ENCODE measurements around the gene ZBTB16. TPM values are rescaled to one million over a fixed set of nuclear protein-coding genes. Genes with fewer than 3 reads are reported as not detected.

ZBTB16 gene
- total and polyA plus RNA-seq, 2 donors (not counting 3 experiments of a cell fraction or from before 2014, with no cell fraction given), result 9.8 to 20.3 TPM

DNA sequence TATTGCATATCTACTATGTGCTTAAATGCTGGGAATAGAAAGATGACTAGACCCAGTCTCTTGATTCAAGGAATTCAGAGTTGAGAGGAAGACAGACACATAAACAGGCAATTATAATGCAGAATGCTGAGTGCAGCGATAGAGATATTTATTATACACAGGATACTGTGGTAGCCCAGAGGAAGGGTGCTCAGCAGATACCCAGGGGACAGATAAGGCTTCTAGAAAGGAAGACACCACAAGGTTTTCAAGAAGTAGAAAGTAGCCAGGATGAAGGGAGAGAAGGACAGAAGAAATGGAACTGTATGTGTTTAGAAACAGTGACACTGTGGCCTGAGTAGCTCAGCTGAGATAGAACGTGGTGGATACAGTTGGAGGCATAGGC lies 157.3 kb downstream of the ZBTB16 start:
- no TSS peak for BruUV-seq (replicated peaks)
- no peak for FAIRE-seq

More for the DNA sequence above, 157.3 kb downstream of the ZBTB16 start:
- ChIA-PET POLR2A (no interaction called here), CTCF (no interaction called here)
- TF ChIP-seq CTCF (IDR thresholded peaks at IDR 0.05; ENCODE audit: extremely low read depth in 1 of 2, insufficient read depth in 1 of 2, low read depth in 1 of 2, low read length in 2 of 2) (no peak), MYC (IDR thresholded peaks at IDR 0.05; ENCODE audit: low read depth, low read length) (no peak), JUN (IDR thresholded peaks at IDR 0.05; ENCODE audit: borderline replicate concordance, insufficient read depth, insufficient read length, low read depth) (no peak), GATA2 (IDR thresholded peaks at IDR 0.05; ENCODE audit: insufficient read depth, insufficient read length, low read depth, low read length) (no peak), POLR2A (IDR thresholded peaks at IDR 0.05; ENCODE audit: low read depth, low read length) (no peak), POLR2AphosphoS5 (IDR thresholded peaks at IDR 0.05; ENCODE audit: insufficient read depth, low read depth, low read length) (no peak), FOS (IDR thresholded peaks at IDR 0.05; ENCODE audit: borderline replicate concordance, insufficient read depth, low read length) (no peak)
- Histone ChIP-seq H3K79me2 (ENCODE audit: control insufficient read depth, insufficient read depth, low read length) (no peaks in the 10 kb centered on the region), H3K4me2 (ENCODE audit: insufficient read depth, low read length) (no peak overlapping the region), H3K4me1 (ENCODE audit: control insufficient read depth, extremely low read depth, insufficient read depth, low read length) (peaks cover 17% of the 10 kb centered on the region), H3K9me1 (replicated peaks; ENCODE audit: control insufficient read depth, extremely low read depth, insufficient read depth, low read length) (no peaks in the 10 kb centered on the region), H3K36me3 (ENCODE audit: control insufficient read depth in 2 of 2, extremely low read depth in 1 of 2, insufficient read depth in 2 of 2, low read length in 2 of 2) (no peaks in the 10 kb centered on the region), H4K20me1 (replicated peaks; ENCODE audit: control insufficient read depth, extremely low read depth, insufficient read depth, low read length) (no peaks in the 10 kb centered on the region), H3K27ac (ENCODE audit: insufficient read depth, low read depth, low read length) (no peak overlapping the region), H3K27me3 (ENCODE audit: control insufficient read depth in 2 of 2, insufficient read depth in 2 of 2, low read length in 2 of 2) (no peaks in the 10 kb centered on the region), H3K4me3 (replicated peaks in 1 of 3; ENCODE audit: insufficient read depth in 1 of 3, low read depth in 1 of 3, low read length in 3 of 3) (no peak overlapping the region), H2AFZ (ENCODE audit: low read depth, low read length) (no peak overlapping the region), H3K9me3 (replicated peaks; ENCODE audit: control insufficient read depth, insufficient read depth, low read length) (no peaks in the 10 kb centered on the region), H3K9ac (replicated peaks; ENCODE audit: extremely low read depth, insufficient read depth, low read length) (no peak overlapping the region)
- dilution Hi-C loops (cut with MboI; ENCODE audit: extremely low pct_ligation_motif_present, low sequenced_read_pairs) (no loop called here), intact Hi-C loops (cut with micrococcal nuclease) (no loop called here)
- DNase-seq (ENCODE audit: low read depth, low spot score), result no peak

Measured in endothelial cell of umbilical vein (primary cell).